GM12873 (cell line): ENCODE results near the gene PTPRK.

Source experiments
- CTCF ChIP-seq: IDR thresholded peaks from 2 replicates; pipeline ENCODE4 v1.5.1; 2012; ENCODE audit warnings: low read depth, mild to moderate bottlenecking, moderate library complexity, low read length, control low read depth; ENCODE audit not compliant: insufficient read depth; ENCODE audit errors: missing control alignments

PTPRK gene

GRCh38 chr6:128427139-128427538, 93.3 kb downstream of the PTPRK start:
- TF ChIP-seq CTCF, result no peak

GRCh38 chr6:128425856-128426255, 94.5 kb downstream of the PTPRK start:
- no peak for TF ChIP-seq CTCF

GRCh38 chr6:128422871-128423270, 97.5 kb downstream of the PTPRK start:
- no peak for TF ChIP-seq CTCF

- TF ChIP-seq CTCF, result no peak
Observed at GRCh38 chr6:128422200-128422599, 98.2 kb downstream of the PTPRK start.

- no peak for TF ChIP-seq CTCF
Observed at GRCh38 chr6:128421788-128422187, 98.6 kb downstream of the PTPRK start.

- TF ChIP-seq CTCF, result no peak
Observed at GRCh38 chr6:128417698-128418097, 102.7 kb downstream of the PTPRK start.

- TF ChIP-seq CTCF, result no peak
Observed at GRCh38 chr6:128415387-128415786, 105.0 kb downstream of the PTPRK start.
